HFFc6 (cell line): ENCODE data around the gene ENTPD3. TPM values are rescaled to one million over a fixed set of nuclear protein-coding genes. Genes with fewer than 3 reads are reported as not detected.

Source experiments
- DNase-seq: peaks from one replicate; pipeline ENCODE4 v3.0.0-alpha.2; 2018
- H3K27ac Mint-ChIP-seq: 2 replicates; pipeline ENCODE4 v1.8.0; 2020; ENCODE audit warnings: mild to moderate bottlenecking, mixed read lengths
- H3K27me3 Mint-ChIP-seq: 2 replicates; pipeline ENCODE4 v1.8.0; 2021; ENCODE audit warnings: mild to moderate bottlenecking, moderate library complexity, mixed read lengths; ENCODE audit not compliant: insufficient read depth
- H3K36me3 Mint-ChIP-seq: 2 replicates; pipeline ENCODE4 v1.8.0; 2021; ENCODE audit warnings: low read depth, mixed read lengths
- H3K4me1 Mint-ChIP-seq: 2 replicates; pipeline ENCODE4 v1.8.0; 2020; ENCODE audit warnings: low read depth, mixed read lengths
- H3K4me3 Mint-ChIP-seq: 2 replicates; pipeline ENCODE4 v1.8.0; 2020; ENCODE audit warnings: mild to moderate bottlenecking, moderate library complexity, mixed read lengths
- H3K9me3 Mint-ChIP-seq: 2 replicates; pipeline ENCODE4 v1.8.0; 2020; ENCODE audit warnings: mild to moderate bottlenecking, mixed read lengths
- total RNA-seq, 6 experiments: library from RNA; stranded (reverse); fragmentation: NEBNext Ultra II Directional; extraction: Animal tissue kit (Norgen Biotek cat#: 25700); gene quantifications; 2 replicates in 1 of 6; 3 replicates in 5 of 6; pipeline ENCODE4 v1.2.3, GENCODE V29; 2021
- TF ChIP-seq, protein P1 (sequence below): fragments of 200-600 bp; sonication (generic); IDR thresholded peaks from 2 replicates; pipeline ENCODE4 v1.5.0; 2021; ENCODE audit warnings: antibody characterized with exemption, mild to moderate bottlenecking

Gene ENTPD3
- total RNA-seq, 6 experiments from 2014 or later = not detected

DNA sequence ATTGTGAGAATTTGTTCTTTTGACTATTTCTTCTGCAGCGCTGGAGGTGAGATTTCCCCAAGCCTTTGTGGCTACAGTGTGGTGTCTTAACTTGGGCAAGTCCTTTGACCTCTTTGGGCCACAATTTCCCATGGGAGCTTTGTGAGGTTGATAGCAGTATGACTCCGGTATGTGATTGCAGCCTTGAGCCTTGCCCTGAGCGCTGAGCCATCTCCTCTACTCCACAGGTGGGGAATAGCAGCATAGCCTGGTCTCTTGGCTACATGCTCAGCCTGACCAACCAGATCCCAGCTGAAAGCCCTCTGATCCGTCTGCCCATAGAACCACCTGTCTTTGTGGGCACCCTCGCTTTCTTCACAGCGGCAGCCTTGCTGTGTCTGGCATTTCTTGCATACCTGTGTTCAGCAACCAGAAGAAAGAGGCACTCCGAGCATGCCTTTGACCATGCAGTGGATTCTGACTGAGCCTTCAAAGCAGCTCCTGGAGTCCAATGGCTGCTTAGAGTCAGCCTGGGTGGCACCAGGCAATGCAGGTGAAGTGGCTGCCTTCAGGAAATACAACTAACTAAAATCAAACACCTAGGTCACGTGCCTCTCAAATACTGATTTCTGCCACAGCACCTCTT lies 40.2 kb downstream of the ENTPD3 start:
- no peak for DNase-seq
- Mint-ChIP-seq H3K4me3 (no peak overlapping the region), H3K4me1 (no peaks in the 10 kb centered on the region), H3K27ac (no peak overlapping the region), H3K27me3 (no peaks in the 10 kb centered on the region), H3K36me3 (no peaks in the 10 kb centered on the region), H3K9me3 (no peaks in the 10 kb centered on the region)
- TF ChIP-seq, protein P1, sequence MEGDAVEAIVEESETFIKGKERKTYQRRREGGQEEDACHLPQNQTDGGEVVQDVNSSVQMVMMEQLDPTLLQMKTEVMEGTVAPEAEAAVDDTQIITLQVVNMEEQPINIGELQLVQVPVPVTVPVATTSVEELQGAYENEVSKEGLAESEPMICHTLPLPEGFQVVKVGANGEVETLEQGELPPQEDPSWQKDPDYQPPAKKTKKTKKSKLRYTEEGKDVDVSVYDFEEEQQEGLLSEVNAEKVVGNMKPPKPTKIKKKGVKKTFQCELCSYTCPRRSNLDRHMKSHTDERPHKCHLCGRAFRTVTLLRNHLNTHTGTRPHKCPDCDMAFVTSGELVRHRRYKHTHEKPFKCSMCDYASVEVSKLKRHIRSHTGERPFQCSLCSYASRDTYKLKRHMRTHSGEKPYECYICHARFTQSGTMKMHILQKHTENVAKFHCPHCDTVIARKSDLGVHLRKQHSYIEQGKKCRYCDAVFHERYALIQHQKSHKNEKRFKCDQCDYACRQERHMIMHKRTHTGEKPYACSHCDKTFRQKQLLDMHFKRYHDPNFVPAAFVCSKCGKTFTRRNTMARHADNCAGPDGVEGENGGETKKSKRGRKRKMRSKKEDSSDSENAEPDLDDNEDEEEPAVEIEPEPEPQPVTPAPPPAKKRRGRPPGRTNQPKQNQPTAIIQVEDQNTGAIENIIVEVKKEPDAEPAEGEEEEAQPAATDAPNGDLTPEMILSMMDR = no peak

DNA sequence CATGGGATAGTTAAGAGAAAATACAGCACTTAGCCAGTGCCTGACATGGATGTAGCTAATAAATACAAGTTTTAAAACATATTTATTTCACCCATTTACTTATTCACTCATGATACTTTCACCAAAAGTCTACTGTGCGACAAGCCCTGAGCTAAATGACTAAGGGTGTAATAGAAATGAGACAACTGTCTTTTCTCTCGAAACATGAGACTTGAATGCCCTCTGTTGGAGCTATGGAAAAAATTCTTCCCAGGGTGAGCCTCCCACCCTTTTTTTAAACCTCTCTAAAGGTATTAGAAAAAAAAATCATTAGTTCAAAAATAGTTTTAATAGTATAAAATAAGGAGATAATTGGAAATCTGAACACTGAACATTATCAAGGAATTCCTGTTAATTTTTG lies 45.8 kb downstream of the ENTPD3 start:
- no peak for DNase-seq
- H3K27ac Mint-ChIP-seq = no peak overlapping the region
- H3K9me3 Mint-ChIP-seq = no peaks in the 10 kb centered on the region
- H3K4me3 Mint-ChIP-seq = no peak overlapping the region
- no peaks in the 10 kb centered on the region for H3K4me1 Mint-ChIP-seq
- no peaks in the 10 kb centered on the region for H3K27me3 Mint-ChIP-seq
- H3K36me3 Mint-ChIP-seq = no peaks in the 10 kb centered on the region
- TF ChIP-seq, protein P1 = no peak

DNA sequence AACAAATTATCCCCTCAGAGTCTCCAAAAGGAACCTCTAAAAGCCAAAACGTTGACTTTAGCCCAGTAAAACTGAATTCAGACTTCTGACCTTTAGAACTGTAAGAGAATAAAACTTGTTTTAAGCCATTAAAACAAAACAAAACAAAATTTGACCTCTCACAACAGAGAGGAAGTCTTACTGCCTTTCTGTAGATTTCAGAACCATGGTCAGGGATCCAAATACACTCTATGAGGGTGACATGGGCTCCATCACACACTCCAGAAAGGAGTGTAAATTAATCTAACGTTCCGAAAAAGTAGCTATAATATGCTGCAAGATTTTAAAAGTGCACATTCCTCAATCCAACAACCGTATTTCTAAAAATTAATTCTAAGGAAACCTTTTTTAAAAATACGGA lies 50.9 kb downstream of the ENTPD3 start:
- Mint-ChIP-seq H3K27me3 (0 out of 2 replicates have a peak, but pooled peaks cover 1% of the 10 kb centered on the region), H3K4me3 (no peak overlapping the region), H3K36me3 (no peaks in the 10 kb centered on the region), H3K4me1 (no peaks in the 10 kb centered on the region), H3K9me3 (no peaks in the 10 kb centered on the region; the same call in 1 of the 2 replicates), H3K27ac (no peak overlapping the region)
- DNase-seq = no peak
- TF ChIP-seq, protein P1 = no peak

DNA sequence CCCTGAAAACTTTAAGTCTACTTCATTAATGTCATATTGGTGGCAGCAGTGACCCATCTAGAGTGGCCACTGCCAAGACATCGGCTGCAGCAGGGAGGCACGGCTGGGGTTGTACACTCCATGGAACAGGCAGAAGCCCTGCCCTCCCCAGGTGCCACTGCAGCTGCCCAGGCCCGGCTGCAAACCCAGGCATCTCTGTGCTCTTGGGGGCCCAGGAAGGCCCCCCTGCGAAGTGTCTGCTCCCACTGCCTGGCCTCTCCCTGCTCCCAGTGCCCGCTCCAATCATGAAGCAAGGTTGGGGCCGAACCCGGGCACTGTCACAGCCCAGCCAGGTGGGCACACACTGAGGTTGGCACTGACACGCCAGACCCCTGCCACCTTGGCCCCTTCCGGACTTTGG lies 58.1 kb downstream of the ENTPD3 start:
- Mint-ChIP-seq H3K4me1 (no peaks in the 10 kb centered on the region), H3K9me3 (no peaks in the 10 kb centered on the region; the same call in 1 of the 2 replicates), H3K27ac (no peak overlapping the region), H3K27me3 (peaks cover 4% of the 10 kb centered on the region; the same call in 1 of the 2 replicates), H3K4me3 (no peak overlapping the region), H3K36me3 (no peaks in the 10 kb centered on the region)
- DNase-seq = no peak
- TF ChIP-seq, protein P1 = no peak

DNA sequence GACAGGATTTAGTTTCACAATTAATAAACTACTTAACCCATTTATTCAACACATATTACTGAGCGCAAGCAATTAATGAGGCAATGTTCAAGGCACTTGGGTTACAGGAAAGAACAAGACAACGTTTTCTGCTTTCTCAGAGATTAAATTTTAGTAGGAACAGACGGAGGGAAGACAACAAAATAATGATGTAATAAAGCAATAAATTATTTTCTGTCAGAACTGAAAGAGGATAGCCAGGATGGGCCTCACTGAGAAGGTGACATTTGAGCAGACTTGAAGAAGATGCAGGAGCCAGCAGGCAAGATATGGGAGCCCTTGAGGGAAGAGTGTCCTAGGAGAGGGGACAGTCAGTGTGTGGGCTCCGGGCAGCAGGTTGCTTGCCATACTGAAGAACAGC lies 58.9 kb downstream of the ENTPD3 start:
- no peak overlapping the region for H3K4me3 Mint-ChIP-seq
- H3K36me3 Mint-ChIP-seq = peaks cover 1% of the 10 kb centered on the region; the same call in 1 of the 2 replicates
- H3K27ac Mint-ChIP-seq = no peak overlapping the region
- DNase-seq = no peak
- H3K9me3 Mint-ChIP-seq = no peaks in the 10 kb centered on the region; the same call in 1 of the 2 replicates
- peaks cover 4% of the 10 kb centered on the region for H3K27me3 Mint-ChIP-seq
- TF ChIP-seq, protein P1 = no peak
- peaks cover 2% of the 10 kb centered on the region; the same call in 1 of the 2 replicates for H3K4me1 Mint-ChIP-seq
